GM18520 (cell line): ENCODE results near the gene SOX12.
"Not testable (repeated sequence)": the region's sequence is repeated elsewhere in the genome, so short reads cannot be mapped to it uniquely, and the experiment has no call there.

ENCODE experiments used
- ATAC-seq: cut with Tn5 transposase; IDR thresholded peaks from one replicate; pipeline ENCODE4 v1.9.1; 2021; ENCODE audit not compliant: unreplicated experiment

Gene SOX12

GRCh38 chr20:376750-377149, 51.4 kb downstream of the SOX12 start:
- no peak for ATAC-seq

GRCh38 chr20:377578-377977, 52.2 kb downstream of the SOX12 start:
- ATAC-seq = not testable (repeated sequence)

- ATAC-seq = no peak
Observed at GRCh38 chr20:378961-379336, 53.6 kb downstream of the SOX12 start.
